ENCODE data around the gene ROR1. TPM values are rescaled to one million over a fixed set of nuclear protein-coding genes. Genes with fewer than 3 reads are reported as not detected.

Gene ROR1
- total and polyA plus RNA-seq, 2 donors (not counting 3 experiments of a cell fraction or from before 2014, with no cell fraction given), result 2.6 to 3.5 TPM

GRCh38 chr1:63982201-63982600 is 208.4 kb downstream of the ROR1 start:
- Histone ChIP-seq H3K27me3 (ENCODE audit: control insufficient read depth in 2 of 2, insufficient read depth in 2 of 2, low read length in 2 of 2) (no peaks in the 10 kb centered on the region), H2AFZ (ENCODE audit: low read depth, low read length) (no peak overlapping the region), H4K20me1 (replicated peaks; ENCODE audit: control insufficient read depth, extremely low read depth, insufficient read depth, low read length) (no peaks in the 10 kb centered on the region), H3K4me2 (ENCODE audit: insufficient read depth, low read length) (no peak overlapping the region), H3K4me3 (replicated peaks in 1 of 3; ENCODE audit: insufficient read depth in 1 of 3, low read depth in 1 of 3, low read length in 3 of 3) (no peak overlapping the region), H3K9me3 (replicated peaks; ENCODE audit: control insufficient read depth, insufficient read depth, low read length) (no peaks in the 10 kb centered on the region), H3K27ac (ENCODE audit: insufficient read depth, low read depth, low read length) (no peak overlapping the region), H3K79me2 (ENCODE audit: control insufficient read depth, insufficient read depth, low read length) (no peaks in the 10 kb centered on the region), H3K36me3 (ENCODE audit: control insufficient read depth in 2 of 2, extremely low read depth in 1 of 2, insufficient read depth in 2 of 2, low read length in 2 of 2) (no peaks in the 10 kb centered on the region), H3K9ac (replicated peaks; ENCODE audit: extremely low read depth, insufficient read depth, low read length) (no peak overlapping the region), H3K4me1 (ENCODE audit: control insufficient read depth, extremely low read depth, insufficient read depth, low read length) (no peaks in the 10 kb centered on the region), H3K9me1 (replicated peaks; ENCODE audit: control insufficient read depth, extremely low read depth, insufficient read depth, low read length) (no peaks in the 10 kb centered on the region)
- no peak for TF ChIP-seq JUN (IDR thresholded peaks at IDR 0.05; ENCODE audit: borderline replicate concordance, insufficient read depth, insufficient read length, low read depth)
- TF ChIP-seq GATA2 (IDR thresholded peaks at IDR 0.05; ENCODE audit: insufficient read depth, insufficient read length, low read depth, low read length), result no peak
- no peak for TF ChIP-seq POLR2A (IDR thresholded peaks at IDR 0.05; ENCODE audit: low read depth, low read length)
- TF ChIP-seq, protein P1, sequence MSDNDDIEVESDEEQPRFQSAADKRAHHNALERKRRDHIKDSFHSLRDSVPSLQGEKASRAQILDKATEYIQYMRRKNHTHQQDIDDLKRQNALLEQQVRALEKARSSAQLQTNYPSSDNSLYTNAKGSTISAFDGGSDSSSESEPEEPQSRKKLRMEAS (IDR thresholded peaks at IDR 0.05; ENCODE audit: insufficient read depth, insufficient read length), result no peak
- DNase-seq (ENCODE audit: low read depth, low spot score) (no peak), FAIRE-seq (no peak)
- intact Hi-C loops (cut with micrococcal nuclease) (no loop called here), dilution Hi-C loops (cut with MboI; ENCODE audit: extremely low pct_ligation_motif_present, low sequenced_read_pairs) (no loop called here)
- no TSS peak for BruUV-seq (replicated peaks)
- POLR2A ChIA-PET, result no interaction called here
- CTCF ChIA-PET, result interaction anchor here (1.5 kb wide), 1 partner anchor 10 kb away, joined by 3 read pairs; no protein-coding TSS in a partner anchor

DNA sequence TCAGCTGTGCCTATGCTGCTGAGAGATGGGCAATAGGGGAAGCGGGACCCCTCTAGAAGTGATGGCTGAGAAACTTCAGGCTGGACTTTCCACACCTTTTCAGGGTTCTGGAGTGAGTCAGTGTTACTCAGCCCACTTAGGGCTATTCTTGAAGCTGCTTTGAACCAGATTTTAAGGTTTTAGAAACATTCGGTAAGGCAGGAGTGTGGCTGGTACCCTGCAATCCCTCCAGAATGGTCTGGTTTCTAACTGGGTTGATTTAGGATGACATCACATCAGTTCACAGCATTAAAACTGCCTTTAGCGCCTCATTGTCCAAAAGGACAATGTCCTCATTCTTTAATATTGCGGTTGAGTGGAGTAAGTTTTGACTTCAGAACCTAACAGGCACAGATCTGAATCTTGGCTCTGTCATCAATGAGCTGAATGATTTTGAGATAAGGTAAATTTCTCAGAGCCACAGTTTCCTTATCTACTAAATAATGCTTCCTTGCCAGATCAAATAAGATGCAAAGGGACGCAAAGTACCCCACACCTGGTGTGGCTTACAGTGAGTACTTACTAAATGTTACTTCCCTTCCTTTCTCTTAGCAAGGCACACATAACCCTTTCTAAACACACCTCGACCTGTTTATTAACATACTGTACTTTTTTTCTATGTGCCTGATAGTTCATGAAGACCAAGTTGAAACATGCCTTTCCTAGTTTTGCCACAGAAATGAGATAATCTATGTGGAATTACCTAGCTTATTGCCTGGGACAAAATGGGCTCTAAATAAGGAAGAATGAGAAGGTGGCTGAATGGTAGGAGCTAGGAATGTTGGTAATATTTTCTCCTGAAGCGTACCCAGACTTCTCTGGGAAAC is 209.8 kb downstream of the ROR1 start:
- Histone ChIP-seq H3K4me2 (ENCODE audit: insufficient read depth, low read length) (no peak overlapping the region), H3K9ac (replicated peaks; ENCODE audit: extremely low read depth, insufficient read depth, low read length) (no peak overlapping the region), H3K9me3 (replicated peaks; ENCODE audit: control insufficient read depth, insufficient read depth, low read length) (no peaks in the 10 kb centered on the region), H3K27ac (ENCODE audit: insufficient read depth, low read depth, low read length) (no peak overlapping the region), H3K9me1 (replicated peaks; ENCODE audit: control insufficient read depth, extremely low read depth, insufficient read depth, low read length) (no peaks in the 10 kb centered on the region), H3K36me3 (ENCODE audit: control insufficient read depth in 2 of 2, extremely low read depth in 1 of 2, insufficient read depth in 2 of 2, low read length in 2 of 2) (no peaks in the 10 kb centered on the region), H3K27me3 (ENCODE audit: control insufficient read depth in 2 of 2, insufficient read depth in 2 of 2, low read length in 2 of 2) (no peaks in the 10 kb centered on the region), H3K4me3 (replicated peaks in 1 of 3; ENCODE audit: insufficient read depth in 1 of 3, low read depth in 1 of 3, low read length in 3 of 3) (no peak overlapping the region), H3K79me2 (ENCODE audit: control insufficient read depth, insufficient read depth, low read length) (no peaks in the 10 kb centered on the region), H3K4me1 (ENCODE audit: control insufficient read depth, extremely low read depth, insufficient read depth, low read length) (no peaks in the 10 kb centered on the region), H4K20me1 (replicated peaks; ENCODE audit: control insufficient read depth, extremely low read depth, insufficient read depth, low read length) (no peaks in the 10 kb centered on the region), H2AFZ (ENCODE audit: low read depth, low read length) (no peak overlapping the region)
- intact Hi-C loops (cut with micrococcal nuclease), result no loop called here
- ChIA-PET CTCF (interaction anchor here (1.2 to 1.6 kb wide), 3 partner anchors 11 to 292 kb away, joined by 3 to 7 read pairs (median 4); no protein-coding TSS in a partner anchor), POLR2A (no interaction called here)
- FAIRE-seq (no peak), DNase-seq (ENCODE audit: low read depth, low spot score) (no peak)
- TF ChIP-seq GATA2 (IDR thresholded peaks at IDR 0.05; ENCODE audit: insufficient read depth, insufficient read length, low read depth, low read length), result no peak
- TF ChIP-seq, protein P2, sequence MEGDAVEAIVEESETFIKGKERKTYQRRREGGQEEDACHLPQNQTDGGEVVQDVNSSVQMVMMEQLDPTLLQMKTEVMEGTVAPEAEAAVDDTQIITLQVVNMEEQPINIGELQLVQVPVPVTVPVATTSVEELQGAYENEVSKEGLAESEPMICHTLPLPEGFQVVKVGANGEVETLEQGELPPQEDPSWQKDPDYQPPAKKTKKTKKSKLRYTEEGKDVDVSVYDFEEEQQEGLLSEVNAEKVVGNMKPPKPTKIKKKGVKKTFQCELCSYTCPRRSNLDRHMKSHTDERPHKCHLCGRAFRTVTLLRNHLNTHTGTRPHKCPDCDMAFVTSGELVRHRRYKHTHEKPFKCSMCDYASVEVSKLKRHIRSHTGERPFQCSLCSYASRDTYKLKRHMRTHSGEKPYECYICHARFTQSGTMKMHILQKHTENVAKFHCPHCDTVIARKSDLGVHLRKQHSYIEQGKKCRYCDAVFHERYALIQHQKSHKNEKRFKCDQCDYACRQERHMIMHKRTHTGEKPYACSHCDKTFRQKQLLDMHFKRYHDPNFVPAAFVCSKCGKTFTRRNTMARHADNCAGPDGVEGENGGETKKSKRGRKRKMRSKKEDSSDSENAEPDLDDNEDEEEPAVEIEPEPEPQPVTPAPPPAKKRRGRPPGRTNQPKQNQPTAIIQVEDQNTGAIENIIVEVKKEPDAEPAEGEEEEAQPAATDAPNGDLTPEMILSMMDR (IDR thresholded peaks at IDR 0.05; ENCODE audit: extremely low read depth in 1 of 2, insufficient read depth in 1 of 2, low read depth in 1 of 2, low read length in 2 of 2), result no peak
- no peak for TF ChIP-seq JUN (IDR thresholded peaks at IDR 0.05; ENCODE audit: borderline replicate concordance, insufficient read depth, insufficient read length, low read depth)
- TF ChIP-seq POLR2AphosphoS5 (IDR thresholded peaks at IDR 0.05; ENCODE audit: insufficient read depth, low read depth, low read length), result no peak
- TF ChIP-seq, protein P1 (IDR thresholded peaks at IDR 0.05; ENCODE audit: insufficient read depth, insufficient read length), result no peak
- TF ChIP-seq FOS (IDR thresholded peaks at IDR 0.05; ENCODE audit: borderline replicate concordance, insufficient read depth, low read length), result no peak
- no peak for TF ChIP-seq MYC (IDR thresholded peaks at IDR 0.05; ENCODE audit: low read depth, low read length)
- no peak for TF ChIP-seq EZH2 (IDR thresholded peaks at IDR 0.05; ENCODE audit: borderline replicate concordance, low read depth, low read length, severe bottlenecking)
- TF ChIP-seq POLR2A (IDR thresholded peaks at IDR 0.05; ENCODE audit: low read depth, low read length), result no peak
- BruUV-seq (replicated peaks), result no TSS peak
- dilution Hi-C loops (cut with MboI; ENCODE audit: extremely low pct_ligation_motif_present, low sequenced_read_pairs), result no loop called here

All from endothelial cell of umbilical vein (primary cell).